ENCODE data around the gene SYT7. TPM values are rescaled to one million over a fixed set of nuclear protein-coding genes. Genes with fewer than 3 reads are reported as not detected.

The SYT7 gene
- total RNA-seq, 1 experiment from 2014 or later: 1.6 TPM

DNA sequence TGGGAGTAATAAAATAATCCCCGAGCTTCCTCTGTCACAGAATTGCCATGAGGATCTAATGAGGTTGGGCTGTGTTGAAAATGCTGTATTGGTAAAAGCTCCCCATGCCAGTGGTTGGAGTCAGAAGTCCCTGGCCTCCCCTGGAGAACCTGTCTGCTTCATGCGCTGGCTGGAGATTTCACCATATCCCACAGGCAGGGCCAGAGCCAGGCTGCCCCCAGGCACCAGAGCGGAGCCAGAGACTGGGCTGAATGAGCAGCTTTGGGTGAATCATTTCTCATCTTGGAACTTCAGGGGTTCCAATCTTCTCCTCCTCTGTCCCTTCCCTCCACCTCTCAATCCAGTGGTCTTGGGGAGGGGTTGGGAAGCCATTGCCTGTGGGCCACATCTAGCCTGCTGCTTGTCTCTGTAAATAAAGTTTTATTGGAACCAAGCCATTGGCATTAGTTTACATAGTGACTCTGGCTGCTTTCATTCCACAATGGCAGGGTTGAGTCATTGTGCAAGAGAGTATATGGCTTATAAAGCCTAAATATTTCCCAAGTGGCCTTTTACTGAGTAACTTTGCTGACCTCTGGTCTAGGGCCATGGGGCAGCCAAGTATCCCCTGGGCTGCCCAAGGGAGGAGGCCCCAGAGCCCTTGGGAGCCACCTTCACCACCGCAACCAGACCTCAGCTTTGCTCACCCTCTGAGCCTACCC is 37.1 kb downstream of the SYT7 start:
- DNase-seq (ENCODE audit: low spot score): no peak
- in situ Hi-C loops (cut with HindIII; ENCODE audit: low sequenced_read_pairs): no loop called here

GRCh38 chr11:61542705-61543104 is 38.2 kb downstream of the SYT7 start:
- in situ Hi-C loops (cut with HindIII; ENCODE audit: low sequenced_read_pairs): no loop called here

GRCh38 chr11:61542024-61542461 is 38.8 kb downstream of the SYT7 start:
- in situ Hi-C loops (cut with HindIII; ENCODE audit: low sequenced_read_pairs): no loop called here
- peak; percentile 56 for DNase-seq (ENCODE audit: low spot score)

More at GRCh38 chr11:61542705-61543104, 38.2 kb downstream of the SYT7 start:
- DNase-seq (ENCODE audit: low spot score): no peak

DNA sequence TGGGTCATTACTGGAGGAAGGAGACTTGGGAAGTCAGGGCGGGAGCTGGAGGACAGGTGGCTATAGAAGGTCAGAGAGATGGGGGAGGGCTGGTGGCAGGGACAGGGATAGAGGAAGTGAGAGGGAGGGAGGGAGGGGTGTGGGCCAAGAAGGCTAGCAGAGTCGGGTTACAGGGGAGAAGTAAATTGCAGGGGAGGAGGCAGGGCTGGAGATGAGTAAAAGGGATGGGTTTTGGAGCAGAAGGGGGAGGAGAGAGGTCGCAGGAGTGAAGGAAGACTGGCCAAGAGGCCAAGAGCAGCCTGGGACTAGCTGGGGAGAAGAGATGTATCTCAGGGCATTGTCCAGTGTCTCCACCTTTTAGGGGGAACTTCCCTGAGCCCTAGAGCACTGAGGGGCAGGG is 39.3 kb downstream of the SYT7 start:
- no peak for DNase-seq (ENCODE audit: low spot score)
- in situ Hi-C loops (cut with HindIII; ENCODE audit: low sequenced_read_pairs): no loop called here

- DNase-seq (ENCODE audit: low spot score): no peak
Measured at GRCh38 chr11:61540528-61540927, 40.3 kb downstream of the SYT7 start.

DNA sequence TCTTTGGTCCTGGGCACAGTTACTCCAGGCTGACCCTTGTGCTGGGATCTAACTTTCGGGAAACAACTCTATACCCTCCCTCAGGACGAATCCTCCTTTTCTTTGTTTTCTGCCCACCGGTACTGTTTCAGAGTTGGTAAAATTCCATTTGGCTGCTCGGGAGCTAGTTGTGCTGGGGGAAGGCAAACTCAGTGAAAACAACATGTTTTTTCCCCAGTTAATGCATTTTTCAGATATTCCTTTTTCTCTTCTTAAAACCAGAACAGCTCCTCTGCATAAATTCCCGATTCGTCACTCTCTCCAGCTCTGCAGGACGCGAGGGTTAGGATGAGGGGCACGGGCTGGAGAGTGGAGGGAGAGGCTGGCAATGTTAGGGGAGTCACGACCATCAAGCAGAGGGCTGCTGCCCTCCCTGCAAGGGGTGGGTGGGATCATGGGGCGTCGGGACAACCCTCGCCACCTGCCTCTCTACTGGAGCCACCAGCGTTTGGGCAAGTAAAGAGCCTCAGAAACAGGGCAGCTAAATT is 41.0 kb downstream of the SYT7 start:
- DNase-seq (ENCODE audit: low spot score): no peak
- in situ Hi-C loops (cut with HindIII; ENCODE audit: low sequenced_read_pairs): no loop called here

More at GRCh38 chr11:61540528-61540927, 40.3 kb downstream of the SYT7 start:
- in situ Hi-C loops (cut with HindIII; ENCODE audit: low sequenced_read_pairs): no loop called here

DNA sequence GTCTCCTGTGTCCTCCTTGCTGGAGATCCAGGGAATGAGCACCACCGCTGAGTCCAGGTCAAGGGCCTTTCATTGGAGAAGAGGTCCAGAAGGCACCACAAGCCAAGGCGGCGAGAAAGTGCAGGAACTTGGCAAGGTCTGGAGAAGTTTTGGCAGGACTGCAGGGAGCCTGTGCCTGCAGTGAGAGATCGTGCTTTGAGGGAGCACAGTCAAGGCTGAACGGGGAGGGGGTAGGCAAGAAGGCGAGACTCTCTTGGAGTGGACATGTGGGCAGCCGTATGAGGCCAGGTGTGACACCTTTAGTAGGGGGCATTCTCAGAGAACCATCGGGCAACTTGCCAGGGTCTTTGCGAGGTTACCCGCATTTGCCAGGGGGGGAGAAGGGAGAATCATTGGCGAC is 41.9 kb downstream of the SYT7 start:
- in situ Hi-C loops (cut with HindIII; ENCODE audit: low sequenced_read_pairs): no loop called here

GRCh38 chr11:61538636-61538961 is 42.3 kb downstream of the SYT7 start:
- in situ Hi-C loops (cut with HindIII; ENCODE audit: low sequenced_read_pairs): no loop called here
- DNase-seq (ENCODE audit: low spot score): no peak

More for the DNA sequence above, 41.9 kb downstream of the SYT7 start:
- no peak for DNase-seq (ENCODE audit: low spot score)

DNA sequence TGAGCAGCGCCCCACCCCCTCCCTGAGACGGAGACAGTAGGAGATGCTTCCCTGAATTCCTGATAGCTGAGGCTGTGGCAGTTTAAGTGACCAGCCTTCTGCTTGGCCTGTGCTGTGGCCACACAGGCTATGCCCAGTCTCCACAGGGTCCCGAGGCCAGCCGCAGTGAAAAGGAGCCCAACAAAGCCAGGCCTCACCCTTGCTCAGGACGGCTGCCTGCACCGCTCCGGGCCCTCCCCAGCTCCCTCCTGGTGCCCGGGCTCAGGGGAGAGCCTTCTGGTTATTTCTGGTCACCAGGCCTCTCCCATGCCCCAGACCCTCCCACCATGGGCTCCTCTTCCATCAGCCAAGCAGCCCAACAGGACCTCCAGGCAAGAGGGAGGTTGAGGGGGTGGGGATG is 43.5 kb downstream of the SYT7 start:
- DNase-seq (ENCODE audit: low spot score): no peak
- in situ Hi-C loops (cut with HindIII; ENCODE audit: low sequenced_read_pairs): no loop called here

GRCh38 chr11:61536676-61537270 is 44.1 kb downstream of the SYT7 start:
- in situ Hi-C loops (cut with HindIII; ENCODE audit: low sequenced_read_pairs): no loop called here
- DNase-seq (ENCODE audit: low spot score): no peak

- in situ Hi-C loops (cut with HindIII; ENCODE audit: low sequenced_read_pairs): no loop called here
- DNase-seq (ENCODE audit: low spot score): no peak
Measured at GRCh38 chr11:61535998-61536675, 44.7 kb downstream of the SYT7 start.

GRCh38 chr11:61534933-61535839 is 45.7 kb downstream of the SYT7 start:
- in situ Hi-C loops (cut with HindIII; ENCODE audit: low sequenced_read_pairs): no loop called here
- DNase-seq (ENCODE audit: low spot score): no peak

DNA sequence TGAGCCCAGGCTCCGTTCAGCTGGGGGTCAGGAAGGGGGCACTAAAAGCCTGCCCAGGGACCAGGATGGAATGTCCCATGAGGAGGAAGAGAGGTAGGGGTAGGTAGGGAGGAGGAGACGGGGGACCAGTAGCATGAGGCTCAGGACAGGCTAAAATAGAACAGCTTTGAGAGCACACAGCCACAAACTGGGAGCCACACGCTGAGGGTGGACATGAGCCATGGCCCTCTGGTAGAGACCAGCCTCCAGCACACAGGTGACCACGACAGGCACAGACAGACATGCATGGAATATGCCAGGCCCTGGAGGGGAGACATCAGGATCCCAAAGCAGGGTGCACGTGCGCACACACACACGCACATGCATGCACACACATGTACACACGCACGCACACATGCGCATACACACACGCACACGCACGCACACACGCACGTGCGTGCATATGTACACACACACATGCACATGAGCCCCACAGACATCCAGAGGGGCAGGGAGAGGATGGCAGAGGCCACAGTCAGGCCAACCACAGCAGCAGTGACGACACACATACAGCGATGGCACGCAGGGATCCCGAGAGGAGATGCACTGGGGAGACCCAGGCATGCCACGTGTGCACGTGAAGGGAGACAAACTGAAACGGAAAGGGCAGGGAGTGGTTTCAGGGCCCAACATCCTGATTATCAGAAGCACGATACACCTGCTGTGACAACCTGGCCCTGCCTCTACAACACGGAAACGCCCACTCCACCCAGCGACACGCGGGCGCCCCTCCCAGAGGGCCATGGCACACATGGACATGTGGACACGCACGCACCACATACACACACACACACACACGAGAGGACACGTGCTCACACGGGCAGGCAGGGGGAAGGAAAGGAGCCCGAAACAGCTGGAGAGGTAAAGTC is 46.6 kb downstream of the SYT7 start:
- in situ Hi-C loops (cut with HindIII; ENCODE audit: low sequenced_read_pairs): no loop called here
- peak; percentile 68 for DNase-seq (ENCODE audit: low spot score)

- in situ Hi-C loops (cut with HindIII; ENCODE audit: low sequenced_read_pairs): no loop called here
- no peak for DNase-seq (ENCODE audit: low spot score)
Measured at GRCh38 chr11:61533401-61533800, 47.5 kb downstream of the SYT7 start.

- no peak for DNase-seq (ENCODE audit: low spot score)
- in situ Hi-C loops (cut with HindIII; ENCODE audit: low sequenced_read_pairs): no loop called here
Measured at GRCh38 chr11:61533039-61533375, 47.9 kb downstream of the SYT7 start.

- in situ Hi-C loops (cut with HindIII; ENCODE audit: low sequenced_read_pairs): no loop called here
- no peak for DNase-seq (ENCODE audit: low spot score)
Measured at GRCh38 chr11:61532134-61533038, 48.5 kb downstream of the SYT7 start.

- in situ Hi-C loops (cut with HindIII; ENCODE audit: low sequenced_read_pairs): no loop called here
Measured at GRCh38 chr11:61531044-61531443, 49.8 kb downstream of the SYT7 start.

More at GRCh38 chr11:61531044-61531443, 49.8 kb downstream of the SYT7 start:
- DNase-seq (ENCODE audit: low spot score): no peak

All from G401 (cell line).